Measurements from ENCODE around the gene PSMA5. TPM values are rescaled to one million over a fixed set of nuclear protein-coding genes. Genes with fewer than 3 reads are reported as not detected.

PSMA5 gene
- total RNA-seq, 1 donor from 2014 or later: 84.9 TPM

- TF ChIP-seq CTCF (IDR thresholded peaks at IDR 0.05; ENCODE audit: unreplicated experiment): no peak
- DNase-seq (ENCODE audit: low spot score): no peak
- Mint-ChIP-seq H3K27me3 (ENCODE audit: unreplicated experiment) (no peaks in the 10 kb centered on the region), H3K27ac (ENCODE audit: unreplicated experiment) (peak overlapping the region; percentile 11), H3K9me3 (ENCODE audit: unreplicated experiment) (no peaks in the 10 kb centered on the region), H3K36me3 (ENCODE audit: low read depth, unreplicated experiment) (no peaks in the 10 kb centered on the region), H3K4me3 (ENCODE audit: unreplicated experiment) (no peak overlapping the region), H3K4me1 (ENCODE audit: unreplicated experiment) (peaks cover 18% of the 10 kb centered on the region)
Observed at GRCh38 chr1:109369167-109369746, 57.0 kb downstream of the PSMA5 start.

- Mint-ChIP-seq H3K4me1 (ENCODE audit: unreplicated experiment) (peaks cover 18% of the 10 kb centered on the region), H3K36me3 (ENCODE audit: low read depth, unreplicated experiment) (no peaks in the 10 kb centered on the region), H3K27ac (ENCODE audit: unreplicated experiment) (no peak overlapping the region), H3K4me3 (ENCODE audit: unreplicated experiment) (no peak overlapping the region), H3K9me3 (ENCODE audit: unreplicated experiment) (no peaks in the 10 kb centered on the region), H3K27me3 (ENCODE audit: unreplicated experiment) (no peaks in the 10 kb centered on the region)
- no peak for TF ChIP-seq CTCF (IDR thresholded peaks at IDR 0.05; ENCODE audit: unreplicated experiment)
- DNase-seq (ENCODE audit: low spot score): no peak
Observed at GRCh38 chr1:109368464-109368863, 57.8 kb downstream of the PSMA5 start.

GRCh38 chr1:109367626-109368025 is 58.6 kb downstream of the PSMA5 start:
- DNase-seq (ENCODE audit: low spot score): no peak
- Mint-ChIP-seq H3K27ac (ENCODE audit: unreplicated experiment) (no peak overlapping the region), H3K4me1 (ENCODE audit: unreplicated experiment) (peaks cover 13% of the 10 kb centered on the region), H3K36me3 (ENCODE audit: low read depth, unreplicated experiment) (no peaks in the 10 kb centered on the region), H3K4me3 (ENCODE audit: unreplicated experiment) (no peak overlapping the region), H3K27me3 (ENCODE audit: unreplicated experiment) (no peaks in the 10 kb centered on the region), H3K9me3 (ENCODE audit: unreplicated experiment) (no peaks in the 10 kb centered on the region)
- no peak for TF ChIP-seq CTCF (IDR thresholded peaks at IDR 0.05; ENCODE audit: unreplicated experiment)

- no peaks in the 10 kb centered on the region for H3K9me3 Mint-ChIP-seq (ENCODE audit: unreplicated experiment)
- H3K36me3 Mint-ChIP-seq (ENCODE audit: low read depth, unreplicated experiment): peaks cover 4% of the 10 kb centered on the region
- no peak overlapping the region for H3K27ac Mint-ChIP-seq (ENCODE audit: unreplicated experiment)
- no peak for DNase-seq (ENCODE audit: low spot score)
- H3K4me3 Mint-ChIP-seq (ENCODE audit: unreplicated experiment): no peak overlapping the region
- no peaks in the 10 kb centered on the region for H3K27me3 Mint-ChIP-seq (ENCODE audit: unreplicated experiment)
- peaks cover 16% of the 10 kb centered on the region for H3K4me1 Mint-ChIP-seq (ENCODE audit: unreplicated experiment)
- TF ChIP-seq CTCF (IDR thresholded peaks at IDR 0.05; ENCODE audit: unreplicated experiment): no peak
Observed at GRCh38 chr1:109365642-109366204, 60.5 kb downstream of the PSMA5 start.

- no peak overlapping the region for H3K4me3 Mint-ChIP-seq (ENCODE audit: unreplicated experiment)
- TF ChIP-seq CTCF (IDR thresholded peaks at IDR 0.05; ENCODE audit: unreplicated experiment): no peak
- H3K27me3 Mint-ChIP-seq (ENCODE audit: unreplicated experiment): no peaks in the 10 kb centered on the region
- peaks cover 6% of the 10 kb centered on the region for H3K36me3 Mint-ChIP-seq (ENCODE audit: low read depth, unreplicated experiment)
- no peak overlapping the region for H3K27ac Mint-ChIP-seq (ENCODE audit: unreplicated experiment)
- DNase-seq (ENCODE audit: low spot score): no peak
- H3K4me1 Mint-ChIP-seq (ENCODE audit: unreplicated experiment): peaks cover 8% of the 10 kb centered on the region
- no peaks in the 10 kb centered on the region for H3K9me3 Mint-ChIP-seq (ENCODE audit: unreplicated experiment)
Observed at GRCh38 chr1:109361649-109362048, 64.6 kb downstream of the PSMA5 start.

Data from endothelial cell (in vitro differentiated cells).